Naive thymus-derived CD4-positive, alpha-beta T cell (primary cell): ENCODE results near the gene MFN2. TPM values are rescaled to one million over a fixed set of nuclear protein-coding genes. Genes with fewer than 3 reads are reported as not detected.

Source experiments
- ATAC-seq: fragments of 150-1000 bp; cut with Tn5 transposase; 2 replicates; pipeline ENCODE4 v1.10.0; 2021; ENCODE audit warnings: mild to moderate bottlenecking, moderate library complexity
- CTCF ChIA-PET: fragments of 350-600 bp; sonication (Branson Sonifier 250); formaldehyde crosslinking; loops from one replicate; lab custom pipeline; 2021; ENCODE audit warnings: antibody characterized with exemption; lab: Charles Lee
- POLR2A ChIA-PET: fragments of 350-600 bp; sonication (Branson Sonifier 250); formaldehyde crosslinking; loops from one replicate; lab custom pipeline; 2021; ENCODE audit warnings: antibody characterized with exemption, inconsistent platforms; lab: Charles Lee
- DNase-seq, 9 donors: peaks; one replicate each; pipeline versions ENCODE4 v3.0.0 to v3.0.0-alpha.2; 2020 to 2022; ENCODE audit warnings: mixed read lengths in 1 of 9
- H3K27ac ChIP-seq: one replicate; pipeline ENCODE4 v1.7.0; 2013; ENCODE audit warnings: mild to moderate bottlenecking, low read depth, low read length, moderate library complexity
- H3K27me3 ChIP-seq, 2 donors: one replicate each; pipeline ENCODE4 v1.7.0; 2013; ENCODE audit warnings: low read length in 2 of 2, mild to moderate bottlenecking in 2 of 2, moderate library complexity in 2 of 2; ENCODE audit not compliant: control insufficient read depth in 2 of 2, insufficient read depth in 2 of 2
- H3K36me3 ChIP-seq, 3 experiments: 1 replicate in 2 of 3; 2 replicates in 1 of 3; pipeline ENCODE4 v1.7.0; 2013; ENCODE audit warnings: low read length in 3 of 3, mild to moderate bottlenecking in 3 of 3, moderate library complexity in 1 of 3; ENCODE audit not compliant: insufficient read depth in 3 of 3, control insufficient read depth in 2 of 3
- H3K4me1 ChIP-seq, 2 donors: one replicate each; pipeline ENCODE4 v1.7.0; 2013; ENCODE audit warnings: low read length in 2 of 2, mild to moderate bottlenecking in 2 of 2, moderate library complexity in 1 of 2; ENCODE audit not compliant: control insufficient read depth in 2 of 2, insufficient read depth in 2 of 2
- H3K4me3 ChIP-seq: 2 replicates; pipeline ENCODE4 v1.7.0; 2013; ENCODE audit warnings: mild to moderate bottlenecking, low read length
- H3K9me3 ChIP-seq, 3 experiments: 1 replicate in 2 of 3; 2 replicates in 1 of 3; pipeline ENCODE4 v1.7.0; 2013; ENCODE audit warnings: low read length in 3 of 3; ENCODE audit not compliant: control insufficient read depth in 2 of 3
- H3K27ac Mint-ChIP-seq, 9 donors: one replicate each; pipeline ENCODE4 v1.8.0; 2020 to 2022; ENCODE audit warnings: mixed read lengths in 9 of 9, mild to moderate bottlenecking in 8 of 9, moderate library complexity in 5 of 9, inconsistent platforms in 2 of 9
- H3K27me3 Mint-ChIP-seq, 5 donors: one replicate each; pipeline ENCODE4 v1.8.0; 2021 to 2022; ENCODE audit warnings: mixed read lengths in 5 of 5, mild to moderate bottlenecking in 1 of 5
- H3K36me3 Mint-ChIP-seq, 5 donors: one replicate each; pipeline ENCODE4 v1.8.0; 2020 to 2022; ENCODE audit warnings: mixed read lengths in 5 of 5, mild to moderate bottlenecking in 3 of 5, inconsistent platforms in 1 of 5
- H3K4me1 Mint-ChIP-seq, 7 donors: one replicate each; pipeline ENCODE4 v1.8.0; 2020 to 2022; ENCODE audit warnings: mixed read lengths in 7 of 7, mild to moderate bottlenecking in 3 of 7, inconsistent platforms in 1 of 7
- H3K4me3 Mint-ChIP-seq, 10 donors: one replicate each; pipeline ENCODE4 v1.8.0; 2020 to 2022; ENCODE audit warnings: mild to moderate bottlenecking in 10 of 10, mixed read lengths in 10 of 10, moderate library complexity in 6 of 10, inconsistent platforms in 2 of 10
- H3K9me3 Mint-ChIP-seq, 11 donors: one replicate each; pipeline ENCODE4 v1.8.0; 2020 to 2022; ENCODE audit warnings: mixed read lengths in 11 of 11, mild to moderate bottlenecking in 4 of 11, inconsistent platforms in 1 of 11, moderate library complexity in 1 of 11
- intact Hi-C, 2 donors: fragments of 100-400 bp; cut with micrococcal nuclease; formaldehyde crosslinking; loops; one replicate each; pipeline ENCODE4 v1.15.1; 2023
- polyA plus RNA-seq, 2 donors: library from polyadenylated mRNA; unstranded; fragments of 300-500 nt; fragmentation: Illumina TruSeq; gene quantifications; one replicate each; pipeline ENCODE4 v1.2.3, GENCODE V29; 2021
- total RNA-seq, 6 experiments: library from RNA in 5 of 6; stranded (reverse) in 5 of 6; gene quantifications; 1 replicate in 5 of 6; 2 replicates in 1 of 6; pipeline ENCODE4 v1.2.3 and lab custom pipeline; 2021 to 2026

The MFN2 gene
- total and polyA plus RNA-seq, 7 experiments from 2014 or later: 29.5 to 58.6 (median 42.8) TPM

GRCh38 chr1:12047120-12047876, 67.1 kb downstream of the MFN2 start:
- peaks cover 9 to 18% of the 10 kb centered on the region in 2 donors for H3K4me1 ChIP-seq
- H3K27me3 ChIP-seq: no peaks in the 10 kb centered on the region
- Mint-ChIP-seq H3K4me3 (no peak overlapping the region), H3K36me3 (no peaks in the 10 kb centered on the region), H3K9me3 (no peaks in the 10 kb centered on the region), H3K27ac (no peak overlapping the region), H3K4me1 (peaks cover 0 to 19% (median 0%) of the 10 kb centered on the region in 7 donors), H3K27me3 (peaks cover 0 to 2% (median 0%) of the 10 kb centered on the region in 5 donors)
- no peaks in the 10 kb centered on the region for H3K36me3 ChIP-seq
- CTCF ChIA-PET: no interaction called here
- H3K9me3 ChIP-seq: no peaks in the 10 kb centered on the region
- ATAC-seq (peak; percentile 60), DNase-seq (peak in 4 of 9 donors; percentile 6 to 76 (median 20))
- POLR2A ChIA-PET: no interaction called here
- H3K27ac ChIP-seq: no peak overlapping the region
- peak overlapping the region; percentile 39 for H3K4me3 ChIP-seq
- intact Hi-C loops: loop anchor here in 1 of 2 donors (1.0 to 2.0 kb wide), 2 partner anchors 21 to 28 kb away; partner anchors contain the start of gene MIIP

DNA sequence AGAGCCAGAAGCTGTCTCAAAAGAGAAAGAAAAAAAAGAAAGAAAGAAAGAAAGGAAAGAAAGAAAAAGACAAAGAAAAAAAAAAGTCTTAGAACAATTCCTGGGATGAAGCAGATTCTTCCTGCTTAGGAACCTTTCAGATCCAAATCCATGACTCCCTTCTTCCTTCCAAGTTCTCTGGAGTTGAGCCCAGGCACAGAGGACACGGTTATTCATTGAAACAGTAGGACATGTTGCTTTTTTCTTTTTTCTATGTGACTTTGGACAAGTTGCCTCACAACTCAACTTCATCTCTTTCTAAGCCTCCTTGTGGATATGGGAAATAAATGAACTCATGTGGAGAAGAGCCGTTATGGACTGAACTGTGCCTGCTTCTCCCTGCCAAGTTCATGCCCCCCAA, 68.1 kb downstream of the MFN2 start:
- no peaks in the 10 kb centered on the region for H3K36me3 ChIP-seq
- ChIA-PET CTCF (no interaction called here), POLR2A (no interaction called here)
- no peak for DNase-seq
- peak overlapping the region in 1 of 10 donors; percentile 2 for H3K4me3 Mint-ChIP-seq
- H3K4me3 ChIP-seq: no peak overlapping the region
- H3K27ac ChIP-seq: no peak overlapping the region
- intact Hi-C loops: no loop called here
- no peaks in the 10 kb centered on the region for H3K36me3 Mint-ChIP-seq
- peaks cover 0 to 2% (median 0%) of the 10 kb centered on the region in 5 donors for H3K27me3 Mint-ChIP-seq
- ATAC-seq: no peak
- H3K27ac Mint-ChIP-seq: peak overlapping the region in 1 of 9 donors; percentile 43
- peaks cover 0 to 27% (median 0%) of the 10 kb centered on the region in 7 donors for H3K4me1 Mint-ChIP-seq
- H3K4me1 ChIP-seq: peaks cover 9 to 20% of the 10 kb centered on the region in 2 donors
- H3K9me3 Mint-ChIP-seq: no peaks in the 10 kb centered on the region
- H3K9me3 ChIP-seq: no peaks in the 10 kb centered on the region
- no peaks in the 10 kb centered on the region for H3K27me3 ChIP-seq

DNA sequence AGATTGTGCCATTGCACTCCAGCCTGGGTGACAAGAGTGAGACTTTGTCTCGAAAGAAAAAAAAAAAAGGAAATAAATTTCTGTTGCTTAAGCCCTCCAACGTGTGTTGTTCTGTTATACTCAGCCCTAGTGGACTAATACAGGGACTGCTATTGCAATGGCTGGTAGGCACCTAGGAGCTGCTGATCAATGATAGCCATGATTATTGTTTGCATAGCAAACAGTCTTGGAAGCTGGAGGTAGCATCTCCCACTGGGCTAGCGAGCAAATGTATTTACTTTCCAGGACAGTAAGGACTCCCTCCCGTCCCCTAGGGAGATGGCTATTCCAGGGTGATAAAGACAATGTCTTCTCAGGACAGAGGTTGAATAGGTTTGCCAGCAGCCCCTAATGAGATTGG, 69.4 kb downstream of the MFN2 start:
- Histone ChIP-seq H3K4me1 (peaks cover 9 to 20% of the 10 kb centered on the region in 2 donors), H3K4me3 (no peak overlapping the region), H3K27ac (no peak overlapping the region), H3K9me3 (no peaks in the 10 kb centered on the region), H3K36me3 (no peaks in the 10 kb centered on the region), H3K27me3 (no peaks in the 10 kb centered on the region)
- Mint-ChIP-seq H3K4me3 (no peak overlapping the region), H3K27ac (no peak overlapping the region), H3K9me3 (no peaks in the 10 kb centered on the region), H3K36me3 (no peaks in the 10 kb centered on the region), H3K4me1 (peaks cover 0 to 35% (median 0%) of the 10 kb centered on the region in 7 donors), H3K27me3 (no peaks in the 10 kb centered on the region)
- ChIA-PET CTCF (no interaction called here), POLR2A (no interaction called here)
- no peak for DNase-seq
- intact Hi-C loops: no loop called here
- ATAC-seq: no peak

DNA sequence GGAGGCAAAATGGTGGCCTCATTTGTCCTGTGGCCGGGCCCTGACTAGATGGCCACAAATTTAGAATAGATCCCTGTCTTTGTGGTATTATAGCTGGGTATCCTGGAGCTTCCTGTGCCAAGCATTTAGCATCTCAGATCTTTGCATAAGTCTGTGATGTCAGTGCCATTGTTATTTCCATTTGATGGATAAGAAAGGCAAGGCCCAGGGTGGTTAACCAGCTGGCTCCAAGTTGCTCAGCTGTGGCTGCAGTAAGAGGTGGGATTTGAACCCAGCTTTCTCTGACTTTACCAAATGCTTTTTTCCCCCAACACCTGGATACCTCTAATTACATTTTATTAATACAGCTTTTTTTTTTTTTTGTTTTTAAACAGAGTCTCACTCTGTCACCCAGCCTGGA, 71.1 kb downstream of the MFN2 start:
- Histone ChIP-seq H3K4me1 (peaks cover 9 to 20% of the 10 kb centered on the region in 2 donors), H3K27me3 (no peaks in the 10 kb centered on the region), H3K4me3 (no peak overlapping the region), H3K27ac (no peak overlapping the region), H3K9me3 (no peaks in the 10 kb centered on the region), H3K36me3 (no peaks in the 10 kb centered on the region)
- Mint-ChIP-seq H3K4me3 (no peak overlapping the region), H3K27me3 (no peaks in the 10 kb centered on the region), H3K4me1 (peaks cover 0 to 32% (median 0%) of the 10 kb centered on the region in 7 donors), H3K27ac (no peak overlapping the region), H3K9me3 (no peaks in the 10 kb centered on the region), H3K36me3 (no peaks in the 10 kb centered on the region)
- intact Hi-C loops: no loop called here
- DNase-seq (no peak), ATAC-seq (no peak)
- POLR2A ChIA-PET: no interaction called here
- CTCF ChIA-PET: interaction anchor here (0.6 kb wide), 1 partner anchor 569 kb away, joined by 3 read pairs; no protein-coding TSS in a partner anchor

- no peaks in the 10 kb centered on the region for H3K36me3 Mint-ChIP-seq
- POLR2A ChIA-PET: no interaction called here
- peak; percentile 67 for ATAC-seq
- DNase-seq: peak in 1 of 9 donors; percentile 51
- no peak overlapping the region for H3K27ac ChIP-seq
- peaks cover 0 to 40% (median 0%) of the 10 kb centered on the region in 7 donors for H3K4me1 Mint-ChIP-seq
- peak overlapping the region in 2 of 9 donors; percentile 60 to 77 for H3K27ac Mint-ChIP-seq
- H3K9me3 Mint-ChIP-seq: no peaks in the 10 kb centered on the region
- H3K27me3 Mint-ChIP-seq: no peaks in the 10 kb centered on the region
- H3K27me3 ChIP-seq: no peaks in the 10 kb centered on the region
- no peak overlapping the region for H3K4me3 ChIP-seq
- intact Hi-C loops: no loop called here
- CTCF ChIA-PET: no interaction called here
- peaks cover 3 to 13% of the 10 kb centered on the region in 2 donors for H3K4me1 ChIP-seq
- H3K4me3 Mint-ChIP-seq: peak overlapping the region in 1 of 10 donors; percentile 18
- H3K9me3 ChIP-seq: no peaks in the 10 kb centered on the region
- no peaks in the 10 kb centered on the region for H3K36me3 ChIP-seq
These were observed 71.8 kb downstream of the MFN2 start for GRCh38 chr1:12052008-12052573.

DNA sequence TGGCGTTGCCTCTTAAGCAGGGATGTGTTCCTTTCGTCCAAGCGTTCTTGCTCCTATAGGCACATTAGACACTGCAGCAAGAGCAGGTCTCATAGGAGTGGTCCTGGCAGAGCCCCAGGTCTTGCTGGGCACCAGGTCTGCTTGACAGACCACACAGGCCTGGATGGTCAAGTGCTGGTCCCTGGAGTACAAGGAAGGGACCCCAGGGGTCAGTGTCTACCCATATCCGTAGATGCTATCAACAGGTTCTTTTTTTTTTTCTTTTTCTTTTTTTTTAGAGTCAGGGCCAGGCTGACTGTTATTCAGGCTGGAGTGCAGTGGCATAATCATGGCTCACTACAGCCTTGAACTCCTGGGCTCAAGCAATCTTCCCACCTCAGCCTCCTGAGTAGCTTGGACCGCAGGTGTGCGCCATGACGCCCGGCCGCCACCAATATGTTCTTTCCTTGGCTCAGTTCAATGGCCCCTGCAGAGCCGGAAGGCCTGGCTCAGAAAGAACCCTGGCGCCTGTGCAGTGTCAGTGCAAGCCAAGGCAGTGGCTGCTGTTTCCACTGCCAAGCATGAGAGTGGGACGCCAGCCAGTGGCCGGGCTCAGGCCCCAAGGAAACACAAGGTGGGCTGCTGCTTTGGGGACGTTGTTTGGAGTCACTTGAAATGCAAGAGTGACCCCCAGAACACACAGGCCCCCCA, 72.9 kb downstream of the MFN2 start:
- no peak overlapping the region for H3K27ac ChIP-seq
- intact Hi-C loops: no loop called here

More for the DNA sequence above, 72.9 kb downstream of the MFN2 start:
- no peak for ATAC-seq
- Mint-ChIP-seq H3K4me3 (no peak overlapping the region), H3K27ac (peak overlapping the region in 1 of 9 donors; percentile 70), H3K36me3 (no peaks in the 10 kb centered on the region), H3K4me1 (peaks cover 0 to 49% (median 0%) of the 10 kb centered on the region in 7 donors), H3K27me3 (no peaks in the 10 kb centered on the region), H3K9me3 (no peaks in the 10 kb centered on the region)
- ChIA-PET CTCF (no interaction called here), POLR2A (no interaction called here)
- Histone ChIP-seq H3K4me3 (no peak overlapping the region), H3K4me1 (peaks cover 0 to 5% of the 10 kb centered on the region in 2 donors), H3K9me3 (no peaks in the 10 kb centered on the region), H3K27me3 (no peaks in the 10 kb centered on the region), H3K36me3 (no peaks in the 10 kb centered on the region)
- DNase-seq: no peak
